HG03432 (cell line): ENCODE data around the gene HMMR.
"Not testable (repeated sequence)": the region's sequence is repeated elsewhere in the genome, so short reads cannot be mapped to it uniquely, and the experiment has no call there.

ENCODE experiments used
- ATAC-seq: cut with Tn5 transposase; IDR thresholded peaks from one replicate; pipeline ENCODE4 v1.9.1; 2021; ENCODE audit warnings: mild to moderate bottlenecking, moderate library complexity; ENCODE audit not compliant: unreplicated experiment

Gene HMMR

DNA sequence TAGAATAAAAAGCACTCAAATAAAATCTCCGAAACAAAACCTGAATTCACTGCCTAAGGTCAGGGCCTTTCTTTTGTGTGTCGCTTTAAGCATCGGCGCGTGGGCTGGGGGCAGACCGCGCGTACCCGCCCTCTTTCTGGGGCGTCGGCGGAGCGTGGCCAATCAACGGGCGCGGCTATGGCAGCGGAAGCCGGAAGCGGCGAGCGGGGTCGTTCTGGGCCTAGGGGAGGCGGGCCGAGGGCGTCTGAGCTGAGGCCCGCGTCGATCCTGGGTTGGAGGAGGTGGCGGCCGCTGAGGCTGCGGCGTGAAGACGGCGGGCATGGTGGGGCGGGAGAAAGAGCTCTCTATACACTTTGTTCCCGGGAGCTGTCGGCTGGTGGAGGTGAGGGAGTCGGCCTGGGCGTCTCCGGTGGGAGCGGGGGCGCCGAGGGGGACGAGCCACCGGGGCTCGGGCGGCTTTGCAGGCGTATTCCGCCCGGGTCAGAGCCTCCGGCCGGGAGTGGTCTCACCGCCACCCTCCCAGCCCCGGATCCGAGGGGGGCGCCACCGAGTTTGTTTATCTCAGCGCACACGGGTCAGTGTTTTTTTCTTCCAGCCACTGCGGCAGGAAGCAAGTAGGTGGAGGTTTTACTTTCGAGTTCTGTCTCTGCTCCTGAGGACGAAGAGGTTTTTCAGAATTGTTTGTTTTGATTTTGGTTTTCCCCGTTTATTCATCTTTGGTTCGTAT, 45.1 kb downstream of the HMMR start, which contains the start of gene MAT2B:
TSS of gene MAT2B (plus strand) at position 252 of the 727 bp plus-strand sequence. CDS start at position 320, 68 bp downstream.
- ATAC-seq = peak; percentile 91

DNA sequence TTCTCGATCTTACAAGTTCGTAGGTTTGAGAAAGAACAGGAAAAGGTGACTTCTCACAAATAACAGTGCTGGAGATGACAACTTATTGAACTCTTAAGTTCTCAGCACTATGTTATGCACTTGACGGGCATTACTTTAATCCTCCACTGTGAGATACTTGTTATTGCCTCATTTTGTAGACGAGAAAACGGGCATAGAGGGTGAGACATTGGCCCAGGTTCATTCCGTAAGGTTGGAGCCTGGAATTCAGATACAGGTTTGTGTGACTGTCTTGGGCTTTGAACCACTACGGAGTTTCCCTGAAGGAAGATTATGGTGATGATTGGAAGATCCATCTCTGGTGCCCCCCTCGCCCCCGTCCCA, 45.6 kb downstream of the HMMR start:
- ATAC-seq = peak; percentile 9

DNA sequence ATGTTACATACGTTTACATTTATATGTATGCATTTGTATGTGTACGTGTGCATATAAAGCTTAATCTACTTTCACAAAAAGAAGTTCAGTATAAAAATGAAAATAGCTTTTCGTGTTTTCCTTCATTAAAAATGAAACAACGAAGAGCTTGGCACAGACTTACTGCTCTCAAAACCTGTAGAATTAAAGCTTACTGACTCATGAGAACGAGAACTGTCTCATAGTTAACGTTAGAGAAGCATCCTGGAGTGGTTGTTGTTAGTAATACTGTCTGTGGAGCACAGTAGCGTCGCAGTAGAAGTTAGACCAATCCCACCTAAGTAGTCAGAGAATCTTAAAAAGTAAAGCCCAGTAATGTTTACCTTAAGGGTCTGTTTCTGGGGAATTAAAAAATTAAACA, 46.3 kb downstream of the HMMR start:
- ATAC-seq = no peak

DNA sequence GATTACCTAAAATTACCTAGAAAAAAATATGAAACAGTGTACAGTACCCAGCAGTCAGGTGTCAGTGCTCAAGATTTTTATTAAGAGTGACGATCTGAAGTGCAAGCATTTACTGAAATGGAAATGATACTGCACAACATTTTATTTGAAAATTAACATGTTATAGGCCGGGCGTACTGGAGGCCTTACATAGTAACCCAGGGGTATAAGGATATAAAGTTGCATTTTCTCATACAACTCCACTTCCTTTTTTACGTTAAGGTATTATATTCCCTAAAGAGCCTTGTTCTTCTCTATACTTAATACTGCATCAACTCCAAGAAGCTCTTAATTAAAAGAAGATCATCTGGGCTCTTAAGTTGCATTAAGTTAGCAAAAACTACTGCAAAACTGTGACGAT, 48.3 kb downstream of the HMMR start:
- ATAC-seq = no peak

DNA sequence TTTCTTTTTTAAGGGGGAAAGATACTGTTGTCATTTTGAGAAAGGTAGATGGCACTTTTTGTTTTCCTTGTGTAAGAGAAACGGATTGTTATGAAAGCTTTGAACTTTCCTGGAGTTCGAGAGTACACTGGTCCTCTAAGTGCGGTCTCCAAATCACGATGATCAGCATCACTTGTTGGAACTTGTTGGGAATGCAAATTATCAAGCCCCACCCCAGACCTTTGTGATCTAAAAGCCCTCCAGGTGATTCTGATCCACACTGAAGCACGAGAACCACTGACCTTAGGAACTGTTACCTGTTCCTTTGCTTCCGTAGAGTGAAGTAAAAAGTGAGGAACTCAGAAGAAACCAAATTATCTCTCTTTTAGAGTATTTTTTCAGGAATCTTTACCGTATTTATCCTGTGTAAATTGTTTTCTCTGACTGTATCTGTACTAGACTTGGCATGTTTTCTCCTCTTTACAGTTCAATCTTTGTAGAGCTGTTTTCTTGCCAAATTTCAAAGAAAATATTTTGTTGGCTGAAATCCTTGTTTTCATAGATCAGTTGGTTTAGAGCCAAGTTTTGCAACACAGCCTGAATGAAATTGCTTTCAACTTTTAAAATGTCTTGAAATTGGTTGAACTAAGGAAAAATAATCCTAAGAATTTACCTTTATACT, 49.0 kb downstream of the HMMR start:
- no peak for ATAC-seq

DNA sequence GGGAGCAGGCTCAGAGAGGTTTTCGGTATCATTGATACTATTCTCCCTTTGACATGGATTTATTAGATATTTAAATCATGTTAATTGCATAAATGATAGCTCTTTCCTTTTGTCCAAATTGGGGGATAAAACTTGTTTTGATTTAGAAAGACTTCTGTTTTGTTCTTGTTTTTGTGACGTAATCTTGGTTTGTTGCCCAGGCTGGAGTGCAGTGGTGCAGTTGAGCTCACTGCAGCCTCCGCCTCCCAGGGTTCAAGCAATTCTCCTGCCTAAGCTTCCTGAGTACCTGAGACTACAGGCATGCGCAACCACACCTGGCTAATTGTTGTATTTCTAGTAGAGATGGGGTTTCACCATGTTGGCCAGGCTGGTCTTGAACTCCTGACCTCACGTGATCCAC, 52.1 kb downstream of the HMMR start:
- ATAC-seq = no peak

DNA sequence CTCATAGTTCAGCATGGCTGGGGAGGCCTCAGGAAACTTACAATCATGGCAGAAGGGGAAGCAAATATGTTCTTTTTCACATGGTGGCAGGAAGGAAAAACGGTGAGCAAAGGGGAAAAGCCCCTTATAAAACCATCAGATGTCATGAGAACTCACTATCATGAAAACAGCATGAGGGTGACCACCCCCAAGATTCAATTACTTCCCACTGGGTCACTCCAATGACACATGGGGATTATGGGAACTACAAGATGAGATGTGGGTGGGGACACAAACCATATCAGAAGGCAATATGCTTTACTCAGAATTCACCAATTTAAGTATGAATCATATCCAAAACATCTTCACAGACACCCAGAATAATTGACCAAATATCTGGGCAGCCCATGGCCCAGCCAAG, 64.7 kb downstream of the HMMR start:
- ATAC-seq = no peak

DNA sequence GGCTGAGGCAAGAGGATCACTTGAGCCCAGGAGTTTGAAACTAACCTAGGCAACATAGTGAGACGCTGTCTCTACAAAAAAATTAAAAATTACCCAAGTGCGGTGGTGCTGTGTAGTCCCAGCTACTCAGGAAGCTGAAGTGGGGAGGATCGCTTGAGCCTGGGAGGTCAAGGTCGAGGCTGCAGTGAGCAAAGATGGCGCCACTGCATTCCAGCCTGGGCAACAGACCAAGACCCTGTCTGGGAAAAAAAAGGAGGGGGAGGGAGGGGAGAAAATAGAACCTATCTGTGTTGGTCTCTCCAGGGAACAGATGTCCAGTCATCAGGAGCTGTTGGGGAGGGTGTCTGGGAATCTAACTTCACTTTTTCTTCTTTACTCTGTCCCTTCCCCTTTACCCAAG, 69.3 kb downstream of the HMMR start:
- no peak for ATAC-seq

DNA sequence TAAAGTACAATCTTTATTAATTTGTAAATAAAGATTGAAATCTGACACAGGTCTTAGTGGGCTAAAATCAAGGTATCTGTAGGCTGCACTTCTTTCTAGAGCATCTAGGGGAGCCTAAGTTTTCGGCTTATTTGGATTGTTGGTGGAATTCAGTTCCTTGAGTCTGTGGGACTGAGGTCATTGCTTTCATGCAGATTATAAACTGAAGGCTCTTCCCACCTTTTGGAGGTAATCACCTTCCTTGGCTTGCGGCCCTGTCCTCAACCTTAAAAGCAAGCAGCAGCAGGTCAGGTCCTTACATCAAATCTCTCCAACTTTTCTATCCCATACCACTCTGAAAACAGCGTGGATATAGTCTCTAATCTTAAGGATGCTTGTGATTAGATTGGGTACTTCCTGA, 70.8 kb downstream of the HMMR start:
- no peak for ATAC-seq

DNA sequence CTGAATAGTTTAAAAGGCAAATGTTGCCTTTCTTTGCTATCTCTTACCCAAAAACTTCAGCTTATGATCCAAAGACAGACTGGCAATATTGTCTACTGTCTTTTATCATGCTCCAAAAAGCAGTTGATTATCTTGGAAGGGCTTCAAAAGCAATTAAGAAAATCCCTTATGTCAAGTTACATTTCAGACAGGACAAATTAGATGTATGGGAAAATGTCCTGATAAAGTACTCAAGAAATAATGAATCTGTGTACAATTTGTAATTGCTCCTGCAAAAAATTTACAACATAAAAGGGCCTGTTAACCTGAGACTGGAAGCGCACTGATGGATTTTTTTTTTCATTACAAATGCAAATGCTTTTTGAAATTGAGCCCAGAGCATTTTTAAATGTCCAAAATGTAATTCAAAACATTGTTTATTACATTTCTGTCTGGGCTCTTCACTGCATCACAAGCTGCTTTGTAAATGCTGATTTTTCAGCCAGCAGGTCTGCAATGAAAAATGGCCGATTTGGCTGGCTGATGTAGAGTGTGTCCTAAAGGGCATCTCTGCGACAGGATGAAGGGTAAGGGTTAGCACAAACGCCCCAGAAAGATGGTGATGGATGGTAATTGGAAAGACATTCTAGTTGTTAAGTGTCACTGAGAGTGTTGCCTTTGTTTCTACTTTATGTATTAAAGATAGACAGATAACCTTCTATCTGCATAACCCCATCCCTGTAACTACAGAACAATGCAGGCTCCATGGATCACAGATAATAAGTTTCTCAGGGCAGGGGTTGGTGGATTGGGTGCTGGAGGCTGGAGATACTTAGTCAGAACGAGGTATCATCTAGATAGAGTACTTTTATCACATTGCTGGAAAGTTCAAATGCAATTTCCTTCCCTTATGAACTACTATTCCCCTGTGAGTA, 72.0 kb downstream of the HMMR start:
- no peak for ATAC-seq

DNA sequence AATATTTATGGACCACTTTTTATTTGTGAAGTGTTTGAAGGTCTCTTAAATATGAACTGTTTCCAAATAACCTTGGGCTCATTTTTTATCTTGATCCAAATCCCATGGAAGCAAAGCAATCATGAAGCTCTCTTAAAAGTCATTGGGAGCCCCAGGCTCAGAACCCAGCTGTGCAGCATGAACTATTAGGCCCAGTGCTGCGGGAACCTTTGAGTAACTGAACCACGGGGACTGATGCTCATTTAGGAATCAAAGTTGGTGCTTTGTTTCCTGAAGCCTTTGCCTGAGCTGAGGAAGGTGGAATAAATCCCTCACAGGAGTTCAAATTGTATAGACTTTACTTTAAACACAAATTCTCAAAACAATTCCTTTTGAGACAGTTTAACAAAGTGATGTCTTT, 72.8 kb downstream of the HMMR start:
- ATAC-seq = no peak

DNA sequence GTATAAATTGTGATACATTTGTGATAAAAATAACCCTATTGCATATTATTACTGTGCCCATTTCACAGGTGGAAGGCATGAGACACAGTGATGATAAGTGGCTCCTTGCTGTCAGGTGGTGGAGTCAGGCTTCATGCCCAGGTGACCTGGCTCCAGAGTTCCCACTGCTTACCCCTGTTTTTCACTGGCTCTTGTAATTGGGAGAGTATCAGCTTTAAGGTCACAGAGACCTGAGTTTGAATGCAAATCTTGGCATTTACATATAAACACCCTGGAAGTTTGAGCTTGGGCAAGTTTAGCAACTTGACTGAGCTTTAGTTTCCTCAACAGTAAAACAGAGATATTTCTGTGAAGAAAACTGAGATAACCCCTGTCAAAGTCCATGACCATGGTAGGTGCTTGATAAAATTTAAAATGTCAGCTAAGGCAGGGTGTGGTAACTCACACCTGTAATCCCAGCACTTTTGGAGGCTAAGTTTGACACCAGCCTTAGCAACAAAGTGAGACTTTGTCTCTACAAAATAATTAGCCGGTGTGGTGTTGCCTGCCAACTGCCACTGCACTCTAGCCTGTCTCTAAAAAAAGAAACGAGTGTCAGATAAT, 74.2 kb downstream of the HMMR start:
- ATAC-seq = no peak

DNA sequence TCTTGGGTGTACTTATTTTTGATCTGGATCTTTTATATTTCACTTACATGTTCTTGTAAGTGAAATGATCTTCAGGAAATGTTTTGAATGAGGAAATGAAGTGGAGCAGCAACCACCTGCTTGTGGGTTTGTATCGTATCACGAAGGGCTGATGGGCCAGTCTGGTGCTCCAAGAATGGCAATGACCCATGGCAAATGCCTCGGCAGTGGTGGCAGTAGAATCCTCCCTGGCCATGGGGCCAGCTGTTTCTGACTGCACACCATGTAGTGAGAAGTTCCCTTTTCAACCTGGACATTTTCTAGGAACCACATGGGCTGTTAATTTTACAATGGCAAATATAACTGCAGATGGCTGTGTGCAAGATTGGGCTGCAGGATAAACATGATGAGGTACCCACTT, 74.9 kb downstream of the HMMR start:
- no peak for ATAC-seq

DNA sequence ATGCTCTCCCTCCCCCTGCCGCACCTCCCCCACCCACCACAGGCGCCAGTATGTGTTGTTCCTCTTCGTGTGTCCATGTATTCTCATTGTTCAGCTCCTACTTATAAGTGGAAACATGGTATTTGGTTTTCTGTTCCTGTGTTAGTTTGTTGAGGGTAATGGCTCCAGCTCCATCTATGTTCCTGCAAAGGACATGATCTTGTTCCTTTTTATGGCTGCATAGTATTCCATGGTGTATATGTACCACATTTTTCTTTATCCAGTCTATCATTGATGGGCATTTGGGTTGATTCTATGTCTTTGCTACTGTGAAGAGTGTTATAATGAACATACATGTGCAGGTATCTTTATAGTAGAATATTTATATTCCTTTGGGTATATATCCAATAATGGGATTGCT, 76.0 kb downstream of the HMMR start:
- not testable (repeated sequence) for ATAC-seq

DNA sequence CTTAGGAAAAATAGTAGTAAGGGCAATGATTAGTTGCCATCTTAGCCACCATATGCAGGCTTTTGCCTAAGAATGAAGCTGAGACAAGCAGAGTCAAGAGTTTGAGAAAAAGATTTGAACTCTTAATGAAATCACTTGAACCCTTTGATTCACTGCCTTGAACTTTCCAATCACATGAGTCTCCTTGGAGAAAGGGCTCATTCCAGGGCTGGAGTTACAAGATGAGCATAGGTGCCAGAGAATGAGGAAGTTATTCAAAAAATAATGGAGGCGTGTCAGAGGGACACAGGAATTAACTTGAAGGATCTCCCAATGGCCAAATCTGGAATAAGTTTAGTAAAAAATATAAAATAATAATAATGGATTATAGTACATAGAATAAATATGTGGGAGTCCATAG, 80.3 kb downstream of the HMMR start:
- ATAC-seq = no peak
